ENCODE data around the gene NDUFB8. TPM values are rescaled to one million over a fixed set of nuclear protein-coding genes. Genes with fewer than 3 reads are reported as not detected.

Gene NDUFB8
- total RNA-seq, 4 donors from 2014 or later = 231 to 315 (median 279) TPM

DNA sequence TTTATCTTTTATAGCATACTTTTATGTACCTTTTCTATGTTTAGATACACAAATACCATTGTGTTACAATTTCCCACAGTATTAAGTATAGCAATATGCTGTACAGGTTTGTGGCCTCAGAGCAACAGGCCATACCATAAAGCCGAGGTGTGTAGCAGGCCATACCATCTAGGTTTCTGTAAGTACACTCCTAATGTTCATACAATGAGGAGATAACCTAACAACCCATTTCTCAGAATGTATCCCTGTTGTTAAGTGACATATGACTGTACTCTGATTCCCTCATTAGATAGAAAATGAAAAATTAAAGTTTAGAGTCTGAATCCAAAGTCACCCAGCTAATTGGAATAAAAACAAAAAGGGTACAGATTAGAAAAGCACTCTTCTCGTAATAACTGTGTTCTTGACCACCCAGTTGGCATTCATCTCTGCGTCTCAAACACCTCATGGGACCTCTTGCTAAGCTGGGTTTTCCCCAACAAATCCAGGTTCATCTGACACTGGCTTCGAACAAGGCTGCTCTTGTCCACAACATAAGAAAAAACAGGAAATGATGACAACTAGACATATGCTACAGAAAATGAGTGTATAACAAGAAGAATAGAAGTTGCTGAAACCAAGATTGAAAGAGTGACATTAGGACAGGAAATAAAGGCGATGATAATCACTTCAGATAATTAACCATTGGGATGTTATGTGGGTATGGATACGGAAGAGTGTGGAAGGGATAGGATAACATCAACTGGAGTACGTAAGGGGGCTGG, 1.4 kb downstream of the NDUFB8 start:
- no peak for TF ChIP-seq EP300 (IDR thresholded peaks at IDR 0.05)
- TF ChIP-seq POLR2A (IDR thresholded peaks at IDR 0.05; ENCODE audit: low read depth) = no peak
- TF ChIP-seq POLR2AphosphoS5 (IDR thresholded peaks at IDR 0.05) = no peak
- TF ChIP-seq, protein P1, sequence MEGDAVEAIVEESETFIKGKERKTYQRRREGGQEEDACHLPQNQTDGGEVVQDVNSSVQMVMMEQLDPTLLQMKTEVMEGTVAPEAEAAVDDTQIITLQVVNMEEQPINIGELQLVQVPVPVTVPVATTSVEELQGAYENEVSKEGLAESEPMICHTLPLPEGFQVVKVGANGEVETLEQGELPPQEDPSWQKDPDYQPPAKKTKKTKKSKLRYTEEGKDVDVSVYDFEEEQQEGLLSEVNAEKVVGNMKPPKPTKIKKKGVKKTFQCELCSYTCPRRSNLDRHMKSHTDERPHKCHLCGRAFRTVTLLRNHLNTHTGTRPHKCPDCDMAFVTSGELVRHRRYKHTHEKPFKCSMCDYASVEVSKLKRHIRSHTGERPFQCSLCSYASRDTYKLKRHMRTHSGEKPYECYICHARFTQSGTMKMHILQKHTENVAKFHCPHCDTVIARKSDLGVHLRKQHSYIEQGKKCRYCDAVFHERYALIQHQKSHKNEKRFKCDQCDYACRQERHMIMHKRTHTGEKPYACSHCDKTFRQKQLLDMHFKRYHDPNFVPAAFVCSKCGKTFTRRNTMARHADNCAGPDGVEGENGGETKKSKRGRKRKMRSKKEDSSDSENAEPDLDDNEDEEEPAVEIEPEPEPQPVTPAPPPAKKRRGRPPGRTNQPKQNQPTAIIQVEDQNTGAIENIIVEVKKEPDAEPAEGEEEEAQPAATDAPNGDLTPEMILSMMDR (IDR thresholded peaks at IDR 0.05) = no peak
- intact Hi-C loops (cut with DNase I) = no loop called here
- no peaks in the 10 kb centered on the region for H3K27me3 ChIP-seq
- H3K27ac ChIP-seq (replicated peaks in 1 of 4) = peak overlapping the region in 3 of 4 donors; percentile 85 to 91 (median 88)
- peaks cover 19 to 32% (median 31%) of the 10 kb centered on the region in 4 donors for H3K4me1 ChIP-seq
- H3K4me3 ChIP-seq = peak overlapping the region; percentile 91 to 96 (median 94)
- H3K36me3 ChIP-seq = peaks cover 33 to 46% (median 39%) of the 10 kb centered on the region in 4 donors
- H3K9me3 ChIP-seq = no peaks in the 10 kb centered on the region
- WGBS = 51% methylated on average over 7 of the region's 7 CpGs
- DNase-seq (ENCODE audit: extremely low spot score) = no peak

DNA sequence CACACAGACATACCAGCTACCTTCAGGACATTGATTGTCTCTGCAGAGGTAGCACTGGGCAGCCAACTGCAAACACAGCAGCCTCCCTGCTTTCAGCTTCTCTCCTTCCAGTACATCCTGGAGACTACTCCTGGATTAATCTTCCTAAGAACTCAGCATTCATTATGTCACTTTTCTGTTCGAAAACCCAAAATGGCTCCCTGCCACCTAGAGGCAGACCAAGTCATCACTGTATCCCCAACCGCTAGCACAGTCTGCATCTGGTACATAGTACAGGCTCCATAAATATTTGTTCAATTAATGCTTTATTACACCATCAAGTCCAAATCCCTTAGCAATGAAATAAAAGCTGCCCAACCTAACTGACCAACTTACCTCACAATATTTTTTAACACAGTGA, 5.0 kb downstream of the NDUFB8 start:
- DNase-seq (ENCODE audit: extremely low spot score) = no peak
- intact Hi-C loops (cut with DNase I) = no loop called here
- Histone ChIP-seq H3K27me3 (no peaks in the 10 kb centered on the region), H3K9me3 (no peaks in the 10 kb centered on the region), H3K4me1 (peaks cover 20 to 33% (median 30%) of the 10 kb centered on the region in 4 donors), H3K27ac (replicated peaks in 1 of 4) (no peak overlapping the region), H3K4me3 (no peak overlapping the region), H3K36me3 (peaks cover 39 to 62% (median 48%) of the 10 kb centered on the region in 4 donors)
- TF ChIP-seq, protein P1 (IDR thresholded peaks at IDR 0.05) = no peak
- TF ChIP-seq EP300 (IDR thresholded peaks at IDR 0.05) (no peak), POLR2AphosphoS5 (IDR thresholded peaks at IDR 0.05) (no peak), POLR2A (IDR thresholded peaks at IDR 0.05; ENCODE audit: low read depth) (no peak)
- WGBS = 87% methylated on average over 2 of the region's 2 CpGs

DNA sequence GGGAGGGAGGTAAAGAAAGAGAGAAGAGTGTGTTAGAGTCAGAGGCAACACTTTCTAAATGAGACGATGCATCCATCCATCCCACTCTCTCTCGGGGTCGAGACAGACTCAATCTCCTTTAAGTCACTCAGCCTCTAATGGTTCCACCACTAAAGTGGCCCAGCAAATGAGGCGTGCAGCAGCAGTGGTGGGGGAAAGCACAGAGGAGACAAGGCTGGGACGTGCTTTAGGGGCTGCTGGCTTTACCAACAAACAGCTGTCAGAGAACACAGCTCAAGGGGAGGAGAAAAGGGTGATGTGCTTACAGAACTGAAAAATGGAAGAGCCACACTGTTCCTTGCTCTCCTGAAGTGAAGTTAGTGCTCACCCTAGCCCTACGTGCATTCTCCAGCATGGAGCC, 5.5 kb downstream of the NDUFB8 start:
- 83% methylated on average over 6 of the region's 6 CpGs for WGBS
- TF ChIP-seq, protein P1 (IDR thresholded peaks at IDR 0.05) = no peak
- TF ChIP-seq POLR2AphosphoS5 (IDR thresholded peaks at IDR 0.05) = no peak
- TF ChIP-seq POLR2A (IDR thresholded peaks at IDR 0.05; ENCODE audit: low read depth) = no peak
- no peak for TF ChIP-seq EP300 (IDR thresholded peaks at IDR 0.05)
- H3K4me1 ChIP-seq = peaks cover 24 to 38% (median 35%) of the 10 kb centered on the region in 4 donors
- peaks cover 39 to 62% (median 48%) of the 10 kb centered on the region in 4 donors for H3K36me3 ChIP-seq
- no peaks in the 10 kb centered on the region for H3K9me3 ChIP-seq
- intact Hi-C loops (cut with DNase I) = no loop called here
- no peak for DNase-seq (ENCODE audit: extremely low spot score)
- H3K4me3 ChIP-seq = no peak overlapping the region
- H3K27ac ChIP-seq (replicated peaks in 1 of 4) = no peak overlapping the region
- no peaks in the 10 kb centered on the region for H3K27me3 ChIP-seq

DNA sequence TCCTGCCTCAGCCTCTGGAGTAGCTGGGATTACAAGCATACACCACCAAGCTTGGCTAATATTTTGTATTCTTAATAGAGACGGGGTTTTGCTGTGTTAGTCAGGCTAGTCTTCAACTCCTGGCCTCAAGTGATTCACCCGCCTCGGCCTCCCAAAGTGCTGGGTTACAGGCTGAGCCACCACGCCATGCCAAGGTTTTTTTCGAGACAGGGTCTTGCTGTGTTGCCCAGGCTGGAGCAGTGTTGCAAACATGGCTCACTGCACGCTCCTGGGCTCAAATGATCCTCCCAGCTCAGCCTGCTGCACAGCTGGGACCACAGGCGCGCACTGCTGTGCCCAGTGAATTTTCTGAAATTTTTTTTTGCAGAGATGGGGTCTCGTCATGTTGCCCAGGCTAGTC, 6.7 kb downstream of the NDUFB8 start:
- WGBS = 98% methylated on average over 6 of the region's 9 CpGs
- Histone ChIP-seq H3K36me3 (peaks cover 39 to 59% (median 48%) of the 10 kb centered on the region in 4 donors), H3K27me3 (no peaks in the 10 kb centered on the region), H3K27ac (replicated peaks in 1 of 4) (no peak overlapping the region), H3K9me3 (no peaks in the 10 kb centered on the region), H3K4me1 (peaks cover 23 to 35% (median 33%) of the 10 kb centered on the region in 4 donors), H3K4me3 (no peak overlapping the region)
- no peak for DNase-seq (ENCODE audit: extremely low spot score)
- intact Hi-C loops (cut with DNase I) = no loop called here
- TF ChIP-seq EP300 (IDR thresholded peaks at IDR 0.05) = no peak
- TF ChIP-seq POLR2AphosphoS5 (IDR thresholded peaks at IDR 0.05) = no peak
- TF ChIP-seq, protein P1 (IDR thresholded peaks at IDR 0.05) = no peak
- TF ChIP-seq POLR2A (IDR thresholded peaks at IDR 0.05; ENCODE audit: low read depth) = no peak

Data from esophagus muscularis mucosa (tissue), 4 donors.